Calu3 (cell line): ENCODE data around the gene SULT2B1. TPM values are rescaled to one million over a fixed set of nuclear protein-coding genes. Genes with fewer than 3 reads are reported as not detected.

ENCODE experiments used
- BruUV-seq: library from RNA; stranded (reverse); fragments of 400-500 nt; replicated peaks from 2 replicates; lab custom pipeline; 2021; lab: Mats Ljungman, UMichigan
- CTCF ChIA-PET: fragments of 300-600 bp; sonication (Branson Sonifier 250); formaldehyde crosslinking; loops from one replicate; lab custom pipeline; 2022; ENCODE audit warnings: antibody characterized with exemption; lab: Charles Lee
- DNase-seq: peaks from one replicate; pipeline ENCODE4 v3.0.0; 2022
- H3K27ac Mint-ChIP-seq: one replicate; pipeline ENCODE4 v1.8.0; 2022; ENCODE audit warnings: mixed read lengths; ENCODE audit not compliant: unreplicated experiment
- H3K27me3 Mint-ChIP-seq: one replicate; pipeline ENCODE4 v1.8.0; 2022; ENCODE audit warnings: mixed read lengths; ENCODE audit not compliant: unreplicated experiment
- H3K36me3 Mint-ChIP-seq: one replicate; pipeline ENCODE4 v1.8.0; 2022; ENCODE audit warnings: mild to moderate bottlenecking, moderate library complexity, mixed read lengths; ENCODE audit not compliant: insufficient read depth, unreplicated experiment
- H3K4me1 Mint-ChIP-seq: one replicate; pipeline ENCODE4 v1.8.0; 2022; ENCODE audit warnings: mild to moderate bottlenecking, low read depth, mixed read lengths; ENCODE audit not compliant: unreplicated experiment
- H3K4me3 Mint-ChIP-seq: one replicate; pipeline ENCODE4 v1.8.0; 2022; ENCODE audit warnings: mild to moderate bottlenecking, low read depth, moderate library complexity, mixed read lengths; ENCODE audit not compliant: unreplicated experiment
- H3K9me3 Mint-ChIP-seq: one replicate; pipeline ENCODE4 v1.8.0; 2022; ENCODE audit warnings: low read depth, mixed read lengths; ENCODE audit not compliant: unreplicated experiment
- intact Hi-C: fragments of 100-400 bp; cut with micrococcal nuclease; formaldehyde crosslinking; loops from one replicate; pipeline ENCODE4 v1.10.0; 2022; ENCODE audit not compliant: unreplicated experiment
- total RNA-seq: library from RNA; stranded (reverse); gene quantifications from 2 replicates; pipeline ENCODE4 v1.2.3, GENCODE V29; 2022
- TF ChIP-seq, protein P1 (sequence below): fragments of 200-600 bp; IDR thresholded peaks from one replicate; pipeline ENCODE4 v1.8.0; 2022; ENCODE audit warnings: antibody characterized with exemption; ENCODE audit not compliant: unreplicated experiment

Gene SULT2B1
- total RNA-seq, 1 experiment from 2014 or later: not detected

DNA sequence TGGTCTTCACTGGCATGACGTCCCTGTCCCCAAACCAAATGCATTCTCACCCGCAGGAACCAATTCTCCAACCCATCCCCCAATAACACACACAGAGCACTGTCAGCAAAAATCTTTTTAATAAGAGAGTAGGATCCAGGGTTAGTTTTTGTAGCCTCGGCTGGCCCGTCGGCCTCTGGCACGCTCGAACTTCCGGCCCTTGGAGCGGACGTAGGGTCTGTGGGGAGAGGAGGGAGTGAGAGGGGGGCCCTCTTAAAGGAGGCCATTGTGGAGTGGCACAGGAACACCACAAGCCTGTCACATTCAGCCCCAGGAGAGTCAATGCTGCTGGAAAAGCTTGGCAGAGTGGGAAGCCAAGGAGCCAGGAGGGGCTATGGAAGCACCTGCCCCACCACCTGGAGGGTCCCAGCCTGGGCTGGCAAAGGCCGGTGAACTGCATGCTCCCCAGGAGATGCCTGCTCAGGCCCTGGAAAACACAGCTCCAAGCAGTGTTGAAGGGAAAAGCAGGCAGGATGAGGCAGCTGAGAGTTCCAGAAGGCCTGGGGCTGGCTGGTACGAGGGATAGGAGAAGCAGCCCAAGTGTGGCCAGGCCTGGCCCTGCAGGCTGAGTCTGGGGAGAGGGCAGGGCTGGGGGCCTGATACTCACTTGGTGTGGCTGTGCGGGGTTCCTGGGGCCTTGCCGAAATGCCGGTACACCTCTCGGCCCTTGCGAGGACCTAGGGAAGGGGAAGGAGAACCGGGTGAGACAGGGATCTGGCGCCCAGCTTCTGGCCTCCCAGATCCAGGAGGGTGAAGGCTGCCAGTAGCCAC, 63.5 kb downstream of the SULT2B1 start:
- no TSS peak for BruUV-seq
- Mint-ChIP-seq H3K9me3 (no peaks in the 10 kb centered on the region), H3K4me3 (peak overlapping the region; percentile 94), H3K36me3 (peaks cover 73% of the 10 kb centered on the region), H3K27ac (peak overlapping the region; percentile 100), H3K27me3 (no peaks in the 10 kb centered on the region), H3K4me1 (peaks cover 54% of the 10 kb centered on the region)
- TF ChIP-seq, protein P1, sequence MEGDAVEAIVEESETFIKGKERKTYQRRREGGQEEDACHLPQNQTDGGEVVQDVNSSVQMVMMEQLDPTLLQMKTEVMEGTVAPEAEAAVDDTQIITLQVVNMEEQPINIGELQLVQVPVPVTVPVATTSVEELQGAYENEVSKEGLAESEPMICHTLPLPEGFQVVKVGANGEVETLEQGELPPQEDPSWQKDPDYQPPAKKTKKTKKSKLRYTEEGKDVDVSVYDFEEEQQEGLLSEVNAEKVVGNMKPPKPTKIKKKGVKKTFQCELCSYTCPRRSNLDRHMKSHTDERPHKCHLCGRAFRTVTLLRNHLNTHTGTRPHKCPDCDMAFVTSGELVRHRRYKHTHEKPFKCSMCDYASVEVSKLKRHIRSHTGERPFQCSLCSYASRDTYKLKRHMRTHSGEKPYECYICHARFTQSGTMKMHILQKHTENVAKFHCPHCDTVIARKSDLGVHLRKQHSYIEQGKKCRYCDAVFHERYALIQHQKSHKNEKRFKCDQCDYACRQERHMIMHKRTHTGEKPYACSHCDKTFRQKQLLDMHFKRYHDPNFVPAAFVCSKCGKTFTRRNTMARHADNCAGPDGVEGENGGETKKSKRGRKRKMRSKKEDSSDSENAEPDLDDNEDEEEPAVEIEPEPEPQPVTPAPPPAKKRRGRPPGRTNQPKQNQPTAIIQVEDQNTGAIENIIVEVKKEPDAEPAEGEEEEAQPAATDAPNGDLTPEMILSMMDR: no peak
- DNase-seq: no peak
- CTCF ChIA-PET: interaction anchor here (0.7 kb wide), 1 partner anchor 109 kb away, joined by 4 read pairs; no protein-coding TSS in a partner anchor
- intact Hi-C loops: no loop called here

DNA sequence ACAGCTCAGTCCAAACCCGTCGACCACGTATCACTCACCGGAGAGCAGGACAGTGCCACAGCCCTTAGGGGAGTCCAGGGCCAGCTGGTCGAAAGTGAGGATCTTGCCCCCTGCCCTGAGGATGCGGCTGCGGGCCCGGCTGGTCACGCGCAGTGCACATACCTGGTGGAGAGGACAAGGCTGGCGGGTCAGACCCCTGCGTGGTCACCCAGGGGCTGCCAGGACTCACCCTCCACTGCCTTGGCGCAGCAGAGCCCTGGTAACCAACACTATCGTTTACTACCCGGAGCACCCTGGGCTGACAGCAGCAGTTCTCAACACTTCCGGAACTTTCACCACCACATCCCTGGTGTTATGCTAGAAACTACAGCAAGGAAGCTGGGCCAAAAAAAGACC, 64.1 kb downstream of the SULT2B1 start:
- H3K9me3 Mint-ChIP-seq: no peaks in the 10 kb centered on the region
- H3K36me3 Mint-ChIP-seq: peaks cover 69% of the 10 kb centered on the region
- TF ChIP-seq, protein P1: no peak
- H3K4me3 Mint-ChIP-seq: peak overlapping the region; percentile 94
- no peaks in the 10 kb centered on the region for H3K27me3 Mint-ChIP-seq
- peaks cover 54% of the 10 kb centered on the region for H3K4me1 Mint-ChIP-seq
- BruUV-seq: no TSS peak
- no peak for DNase-seq
- intact Hi-C loops: no loop called here
- CTCF ChIA-PET: no interaction called here
- peak overlapping the region; percentile 100 for H3K27ac Mint-ChIP-seq

DNA sequence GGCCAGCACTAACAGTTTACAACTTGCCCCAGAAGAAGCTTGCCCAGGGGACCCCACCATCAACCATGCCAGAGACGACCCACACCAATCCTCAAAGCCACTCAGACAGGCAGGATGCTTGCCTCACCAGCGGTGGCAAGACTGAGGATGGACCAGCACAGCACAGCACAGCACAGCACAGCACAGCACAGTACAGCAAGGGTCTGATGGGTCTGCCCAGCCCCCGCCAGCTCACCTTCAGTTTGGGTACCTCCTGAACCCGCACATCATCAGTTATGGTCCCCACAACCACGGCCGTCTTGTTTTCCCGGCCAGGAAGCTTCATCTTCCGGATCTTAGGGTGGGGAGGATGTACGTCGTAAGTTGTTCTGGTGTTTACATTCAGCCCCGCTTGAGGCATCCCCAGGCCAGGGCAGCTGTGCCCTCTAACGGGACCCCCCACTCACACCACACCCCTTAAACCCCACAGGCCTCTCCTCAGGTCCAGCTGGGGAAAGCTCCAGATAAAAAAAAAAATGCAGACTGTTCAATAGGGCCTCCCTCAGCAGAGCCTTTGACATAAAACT, 64.6 kb downstream of the SULT2B1 start:
- H3K4me3 Mint-ChIP-seq: peak overlapping the region; percentile 94

DNA sequence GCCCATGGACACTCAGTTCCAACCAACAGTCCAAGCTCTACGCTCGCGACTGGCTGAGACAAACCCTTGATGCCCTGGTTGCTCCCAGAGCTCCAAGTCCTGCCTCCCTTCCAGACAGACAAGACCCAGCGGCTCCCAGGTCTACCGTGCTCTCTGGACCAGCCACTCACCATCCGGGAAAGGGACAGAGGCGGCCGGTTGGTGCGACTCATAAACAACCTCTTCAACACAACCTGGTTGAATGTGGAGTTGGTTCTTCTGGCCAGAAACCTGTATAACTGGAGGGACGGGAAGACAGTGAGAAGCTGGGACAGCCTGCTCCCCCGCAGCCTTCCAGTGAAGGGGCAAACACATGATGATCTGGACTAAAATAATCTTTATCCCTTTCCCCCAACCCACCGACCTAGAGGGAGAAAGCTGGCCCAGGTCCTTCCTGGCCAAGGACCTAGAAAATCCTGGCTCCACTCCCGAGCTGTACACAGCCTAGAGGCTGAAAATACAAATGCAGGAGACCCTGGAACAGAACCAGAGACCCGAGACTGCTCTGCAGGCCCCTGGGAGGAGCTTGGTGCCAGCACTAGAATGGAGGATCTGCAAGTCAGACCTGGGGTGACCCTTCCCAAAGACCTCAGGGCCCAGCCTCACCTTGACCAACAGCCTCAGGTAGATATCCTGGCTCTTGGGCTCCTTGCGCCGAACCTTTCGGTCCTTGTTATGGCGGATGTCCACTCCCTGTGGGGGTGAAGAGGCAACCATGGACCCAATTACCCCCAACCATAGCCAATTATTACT, 65.4 kb downstream of the SULT2B1 start:
- no peaks in the 10 kb centered on the region for H3K9me3 Mint-ChIP-seq
- H3K27ac Mint-ChIP-seq: peak overlapping the region; percentile 100
- peaks cover 69% of the 10 kb centered on the region for H3K36me3 Mint-ChIP-seq
- H3K27me3 Mint-ChIP-seq: no peaks in the 10 kb centered on the region
- no peak for DNase-seq
- BruUV-seq: no TSS peak
- CTCF ChIA-PET: interaction anchor here (0.6 to 1.5 kb wide), 3 partner anchors 9 to 28 kb away, joined by 4 read pairs; no protein-coding TSS in a partner anchor
- peak overlapping the region; percentile 94 for H3K4me3 Mint-ChIP-seq
- TF ChIP-seq, protein P1: peak; percentile 17
- intact Hi-C loops: no loop called here
- peaks cover 54% of the 10 kb centered on the region for H3K4me1 Mint-ChIP-seq

More for the DNA sequence above, 64.6 kb downstream of the SULT2B1 start:
- intact Hi-C loops: no loop called here
- CTCF ChIA-PET: interaction anchor here (0.6 to 1.5 kb wide), 2 partner anchors 8 to 23 kb away, joined by 4 read pairs; no protein-coding TSS in a partner anchor
- no peaks in the 10 kb centered on the region for H3K27me3 Mint-ChIP-seq
- no peak for DNase-seq
- no peaks in the 10 kb centered on the region for H3K9me3 Mint-ChIP-seq
- peaks cover 69% of the 10 kb centered on the region for H3K36me3 Mint-ChIP-seq
- H3K27ac Mint-ChIP-seq: peak overlapping the region; percentile 100
- peaks cover 54% of the 10 kb centered on the region for H3K4me1 Mint-ChIP-seq
- BruUV-seq: no TSS peak
- TF ChIP-seq, protein P1: no peak
